Measurements from ENCODE around the gene PRORP.
"Not testable (repeated sequence)": the region's sequence is repeated elsewhere in the genome, so short reads cannot be mapped to it uniquely, and the experiment has no call there.

PRORP gene

GRCh38 chr14:35138585-35138984 is 16.2 kb downstream of the PRORP start:
- no peak for DNase-seq (ENCODE audit: low spot score)

GRCh38 chr14:35140718-35141581 is 18.6 kb downstream of the PRORP start:
- DNase-seq (ENCODE audit: low spot score), result no peak

GRCh38 chr14:35144029-35144428 is 21.7 kb downstream of the PRORP start:
- DNase-seq (ENCODE audit: low spot score), result no peak

GRCh38 chr14:35146711-35147149 is 24.4 kb downstream of the PRORP start:
- DNase-seq (ENCODE audit: low spot score), result no peak

GRCh38 chr14:35147186-35147585 is 24.8 kb downstream of the PRORP start:
- DNase-seq (ENCODE audit: low spot score), result no peak

- DNase-seq (ENCODE audit: low spot score), result no peak
Measured at GRCh38 chr14:35147711-35148110, 25.4 kb downstream of the PRORP start.

GRCh38 chr14:35149239-35149638 is 26.9 kb downstream of the PRORP start:
- no peak for DNase-seq (ENCODE audit: low spot score)

GRCh38 chr14:35152531-35152930 is 30.2 kb downstream of the PRORP start:
- DNase-seq (ENCODE audit: low spot score), result not testable (repeated sequence)

GRCh38 chr14:35154016-35154415 is 31.7 kb downstream of the PRORP start:
- no peak for DNase-seq (ENCODE audit: low spot score)

GRCh38 chr14:35155962-35156361 is 33.6 kb downstream of the PRORP start:
- DNase-seq (ENCODE audit: low spot score), result peak; percentile 26

GRCh38 chr14:35158491-35158890 is 36.1 kb downstream of the PRORP start:
- no peak for DNase-seq (ENCODE audit: low spot score)

- DNase-seq (ENCODE audit: low spot score), result no peak
Measured at GRCh38 chr14:35158951-35159653, 36.8 kb downstream of the PRORP start.

- DNase-seq (ENCODE audit: low spot score), result peak; percentile 20
Measured at GRCh38 chr14:35159742-35160409, 37.5 kb downstream of the PRORP start.

GRCh38 chr14:35161231-35161630 is 38.9 kb downstream of the PRORP start:
- peak; percentile 58 for DNase-seq (ENCODE audit: low spot score)

GRCh38 chr14:35163384-35163783 is 41.0 kb downstream of the PRORP start:
- no peak for DNase-seq (ENCODE audit: low spot score)

- no peak for DNase-seq (ENCODE audit: low spot score)
Measured at GRCh38 chr14:35164849-35165248, 42.5 kb downstream of the PRORP start.

GRCh38 chr14:35167496-35167895 is 45.1 kb downstream of the PRORP start:
- no peak for DNase-seq (ENCODE audit: low spot score)

All from CD4-positive, alpha-beta T cell treated with Interleukin-15 for 4 hours (primary cell).